ENCODE results near the gene ZCCHC2.

Gene ZCCHC2

GRCh38 chr18:62621546-62621945 lies 98.7 kb downstream of the ZCCHC2 start:
- TF ChIP-seq CTCF (IDR thresholded peaks at IDR 0.05; ENCODE audit: extremely low read depth, insufficient read depth, missing control alignments) = no peak
- DNase-seq (ENCODE audit: low spot score) = no peak
- in situ Hi-C loops (cut with MboI; ENCODE audit: low pct_unique_long_range_greater_than_20kb, low sequenced_read_pairs, unreplicated experiment) = loop anchor here (25.0 kb wide), 1 partner anchor 366 kb away; no protein-coding TSS in a partner anchor

- DNase-seq (ENCODE audit: low spot score) = no peak
- in situ Hi-C loops (cut with MboI; ENCODE audit: low pct_unique_long_range_greater_than_20kb, low sequenced_read_pairs, unreplicated experiment) = no loop called here
- TF ChIP-seq CTCF (IDR thresholded peaks at IDR 0.05; ENCODE audit: extremely low read depth, insufficient read depth, missing control alignments) = no peak
Observed at GRCh38 chr18:62625019-62625418, 102.2 kb downstream of the ZCCHC2 start.
